Measurements from ENCODE around the gene ZKSCAN8.
"Not testable (repeated sequence)": the region's sequence is repeated elsewhere in the genome, so short reads cannot be mapped to it uniquely, and the experiment has no call there.

Gene ZKSCAN8

GRCh38 chr6:28141500-28142329, at the start of gene ZKSCAN8:
TSS of gene ZKSCAN8 (plus strand) at chr6:28141883. CDS start at chr6:28148408, 6,525 bp downstream.
- DNase-seq, result peak; percentile 25 to 89 (median 69)

- DNase-seq, result not testable (repeated sequence)
Measured at GRCh38 chr6:28102222-28102621, 39.5 kb upstream of the ZKSCAN8 start.

- not testable (repeated sequence) for DNase-seq
Measured at GRCh38 chr6:28102699-28103098, 39.0 kb upstream of the ZKSCAN8 start.

GRCh38 chr6:28104392-28105244, 37.1 kb upstream of the ZKSCAN8 start:
- peak; percentile 31 to 88 (median 72) for DNase-seq

- DNase-seq, result peak in 1 of 51 donors; percentile 9
Measured at GRCh38 chr6:28105245-28105639, 36.4 kb upstream of the ZKSCAN8 start.

- DNase-seq, result peak in 22 of 51 donors; percentile 1 to 42 (median 14)
Measured at GRCh38 chr6:28107506-28107905, 34.2 kb upstream of the ZKSCAN8 start.

- no peak for DNase-seq
Measured at GRCh38 chr6:28111964-28112363, 29.7 kb upstream of the ZKSCAN8 start.

GRCh38 chr6:28115799-28116198, 25.9 kb upstream of the ZKSCAN8 start:
- DNase-seq, result no peak

GRCh38 chr6:28117386-28118050, 24.2 kb upstream of the ZKSCAN8 start:
- no peak for DNase-seq

- DNase-seq, result no peak
Measured at GRCh38 chr6:28118217-28118616, 23.5 kb upstream of the ZKSCAN8 start.

GRCh38 chr6:28121876-28122275, 19.8 kb upstream of the ZKSCAN8 start:
- no peak for DNase-seq

- DNase-seq, result not testable (repeated sequence)
Measured at GRCh38 chr6:28122283-28122682, 19.4 kb upstream of the ZKSCAN8 start.

GRCh38 chr6:28124350-28124970, 17.2 kb upstream of the ZKSCAN8 start, which contains the start of gene ZSCAN16:
TSS of gene ZSCAN16 (plus strand) at chr6:28124609. CDS start at chr6:28125444, 835 bp downstream.
- DNase-seq, result peak; percentile 18 to 86 (median 67)

GRCh38 chr6:28124971-28125353, 16.7 kb upstream of the ZKSCAN8 start:
- no peak for DNase-seq

GRCh38 chr6:28125401-28125800, 16.3 kb upstream of the ZKSCAN8 start:
- no peak for DNase-seq

- peak in 4 of 51 donors; percentile 0 to 8 (median 4) for DNase-seq
Measured at GRCh38 chr6:28134015-28134414, 7.7 kb upstream of the ZKSCAN8 start.

GRCh38 chr6:28134716-28135115, 7.0 kb upstream of the ZKSCAN8 start:
- DNase-seq, result no peak

GRCh38 chr6:28135393-28135792, 6.3 kb upstream of the ZKSCAN8 start:
- DNase-seq, result no peak

GRCh38 chr6:28136585-28137504, 4.8 kb upstream of the ZKSCAN8 start:
- DNase-seq, result peak; percentile 42 to 90 (median 76)

- DNase-seq, result peak in 4 of 51 donors; percentile 1 to 59 (median 2)
Measured at GRCh38 chr6:28137505-28137981, 4.1 kb upstream of the ZKSCAN8 start.
